ENCODE measurements around the gene SLC35E2B.

- no peak for TF ChIP-seq POLR2A (IDR thresholded peaks at IDR 0.05; ENCODE audit: low read length)
- no peak for TF ChIP-seq GATA1 (IDR thresholded peaks at IDR 0.05; ENCODE audit: low read depth, low read length)
Observed at GRCh38 chr1:1613509-1614082, 79.0 kb downstream of the SLC35E2B start.

Measured in erythroblast (primary cell).